Heart left ventricle (tissue), 16 donors: ENCODE measurements around the gene NCOA6. TPM values are rescaled to one million over a fixed set of nuclear protein-coding genes. Genes with fewer than 3 reads are reported as not detected.
A peak's percentile ranks its signal among the peaks of the same experiment; 100 is the strongest.

ENCODE experiments used
- ATAC-seq, 4 donors: fragments of 200-7000 bp; cut with Tn5 transposase; one replicate each; pipeline ENCODE4 v1.9.1; 2020 to 2022; ENCODE audit warnings: moderate library complexity in 4 of 4, mild to moderate bottlenecking in 3 of 4, moderate number of reproducible peaks in 1 of 4
- DNase-seq, 5 donors: peaks; one replicate each; pipeline ENCODE4 v3.0.0-alpha.2; 2020
- H3K27ac ChIP-seq, 12 donors: fragments of 200-600 bp; sonication (generic) in 4 of 12; one replicate each; pipeline versions ENCODE4 v1.5.0 to v1.8.0; 2016 to 2022; ENCODE audit warnings: mild to moderate bottlenecking in 2 of 12
- H3K27me3 ChIP-seq, 9 donors: fragments of 200-600 bp; sonication (generic) in 2 of 9; one replicate each; pipeline versions ENCODE4 v1.5.1 to v1.8.0; 2016 to 2022; ENCODE audit warnings: mild to moderate bottlenecking in 3 of 9
- H3K36me3 ChIP-seq, 9 donors: fragments of 200-600 bp; sonication (generic) in 2 of 9; one replicate each; pipeline versions ENCODE4 v1.5.0 to v1.8.0; 2018 to 2022; ENCODE audit warnings: mild to moderate bottlenecking in 2 of 9
- H3K4me1 ChIP-seq, 12 donors: fragments of 200-600 bp; sonication (generic) in 4 of 12; one replicate each; pipeline versions ENCODE4 v1.5.0 to v1.8.0; 2016 to 2022; ENCODE audit warnings: mild to moderate bottlenecking in 3 of 12
- H3K4me3 ChIP-seq, 12 donors: fragments of 200-600 bp; sonication (generic) in 4 of 12; one replicate each; pipeline versions ENCODE4 v1.5.0 to v1.8.0; 2017 to 2022; ENCODE audit warnings: mild to moderate bottlenecking in 9 of 12, moderate library complexity in 4 of 12
- H3K9me3 ChIP-seq, 12 donors: fragments of 200-600 bp; sonication (generic) in 4 of 12; one replicate each; pipeline versions ENCODE4 v1.5.0 to v1.8.0; 2016 to 2022; ENCODE audit warnings: mild to moderate bottlenecking in 1 of 12
- CTCF ChIP-seq, 12 donors: fragments of 200-600 bp; sonication (generic) in 4 of 12; IDR thresholded peaks; one replicate each; pipeline versions ENCODE4 v1.5.0 to v1.8.0; 2018 to 2022; ENCODE audit warnings: antibody characterized with exemption in 12 of 12, mild to moderate bottlenecking in 5 of 12
- POLR2A ChIP-seq, 2 donors: fragments of 450-650 bp; IDR thresholded peaks; one replicate each; pipeline ENCODE4 v1.6.1; 2017; ENCODE audit warnings: antibody characterized with exemption in 2 of 2, mild to moderate bottlenecking in 2 of 2, moderate library complexity in 2 of 2
- WGBS, 4 donors: extraction: QIAGEN DNeasy Blood & Tissue Kit in 2 of 4; methylation state at CpG; one replicate each; pipeline versions ENCODE4 v1.1.5 to v1.1.7; 2013 to 2018; 5-methylcytosine and 5-hydroxymethylcytosine counted together
- intact Hi-C, 10 donors: fragments of 100-400 bp; cut with DNase I; formaldehyde crosslinking; loops; one replicate each; pipeline versions ENCODE4 v1.11.1 to v1.14.2; 2022
- polyA plus RNA-seq, 2 donors: library from polyadenylated mRNA; stranded (reverse); fragments of 200-250 nt; gene quantifications; one replicate each; pipeline ENCODE4 v1.2.3, GENCODE V29; 2013
- total RNA-seq, 9 donors: library from RNA; depleted of rRNA in 2 of 9; stranded (reverse); fragments of >200 nt in 2 of 9; fragmentation: NEBNext Ultra II Directional in 3 of 9; extraction: Animal tissue kit (Norgen Biotek cat#: 25700) in 3 of 9; gene quantifications; one replicate each; pipeline versions ENCODE4 v1.1.0 to v1.2.4, GENCODE V29; 2016 to 2023
- donor health status: ischemic (EF 13 %, LVEDD 7.1; RV severe dilation, severe dysfunction).
- donor health status: healthy with polysubstance abuse.
- donor health status: DM: no; HTN: yes; CAD: no.
- donor health status: DM: no; HTN: no; CAD: no.
- donor health status: ischemic (EF 25% LVEDD 6.9; RV normal size, moderate dysfunction).
- donor health status: ischemic (EF 25% LVEDD 5.7; RV mildly dilated, moderate dysfunction).
- donor health status: healthy.
- donor health status: DM: yes; HTN: yes; CAD: no.
- donor health status: ischemic (EF 35%, LVEDD 5.7; RV mildly dilated, moderate dysfunction).
- donor health status: nonischemic (EF 11% LVEDD 7.7; RV severe dilation, severe dysfunction).
- donor health status: DM: yes; HTN: yes; CAD: no.
- donor health status: PGD.
- donor health status: ischemic (EF 29% LVEDD 5.4; RV normal size, mild dysfunction).
- donor health status: nonischemic (EF 23%, LVEDD 6.1; RV moderate dilation, normal function).

Gene NCOA6
- total and polyA plus RNA-seq, 11 donors, result 13.0 to 34.0 (median 19.9) TPM

GRCh38 chr20:34710861-34711574 is 114.4 kb downstream of the NCOA6 start:
- 86 to 94% (median 88%) methylated on average over 9 of the region's 9 CpGs for WGBS, 4 donors
- peaks cover 0 to 71% (median 44%) of the 10 kb centered on the region in 12 donors for H3K4me1 ChIP-seq

GRCh38 chr20:34710568-34710839 is 114.9 kb downstream of the NCOA6 start:
- Histone ChIP-seq H3K27ac (peak overlapping the region in 7 of 12 donors; percentile 84 to 99 (median 92)), H3K4me1 (peaks cover 0 to 76% (median 48%) of the 10 kb centered on the region in 12 donors), H3K9me3 (no peaks in the 10 kb centered on the region), H3K4me3 (peak overlapping the region in 8 of 12 donors; percentile 57 to 78 (median 72)), H3K36me3 (peaks cover 0 to 48% (median 33%) of the 10 kb centered on the region in 9 donors), H3K27me3 (no peaks in the 10 kb centered on the region)
- intact Hi-C loops, result no loop called here
- DNase-seq, result no peak
- TF ChIP-seq CTCF (IDR thresholded peaks at IDR 0.05) (no peak), POLR2A (IDR thresholded peaks at IDR 0.05) (no peak)
- no peak for ATAC-seq

More at GRCh38 chr20:34710861-34711574, 114.4 kb downstream of the NCOA6 start:
- intact Hi-C loops, result no loop called here
- Histone ChIP-seq H3K27ac (peak overlapping the region in 4 of 12 donors; percentile 0 to 99 (median 88)), H3K27me3 (no peaks in the 10 kb centered on the region), H3K4me3 (no peak overlapping the region), H3K36me3 (peaks cover 0 to 52% (median 37%) of the 10 kb centered on the region in 9 donors), H3K9me3 (no peaks in the 10 kb centered on the region)
- ATAC-seq, result no peak
- no peak for DNase-seq
- TF ChIP-seq CTCF (IDR thresholded peaks at IDR 0.05), result no peak
- no peak for TF ChIP-seq POLR2A (IDR thresholded peaks at IDR 0.05)

- Histone ChIP-seq H3K27ac (peak overlapping the region; percentile 65 to 99 (median 89)), H3K4me1 (peaks cover 0 to 81% (median 53%) of the 10 kb centered on the region in 12 donors), H3K36me3 (peaks cover 0 to 43% (median 28%) of the 10 kb centered on the region in 9 donors), H3K9me3 (no peaks in the 10 kb centered on the region), H3K27me3 (no peaks in the 10 kb centered on the region), H3K4me3 (peak overlapping the region; percentile 44 to 78 (median 65))
- WGBS, 4 donors, result 6 to 15% (median 10%) methylated on average over 29 to 61 of the region's 61 CpGs
- TF ChIP-seq POLR2A (IDR thresholded peaks at IDR 0.05) (no peak), CTCF (IDR thresholded peaks at IDR 0.05) (peak in 7 of 12 donors; percentile 14 to 50 (median 37))
- intact Hi-C loops, result loop anchor here in 9 of 10 donors (2.0 to 10.0 kb wide), 12 partner anchors 33 to 408 kb away; partner anchors contain the start of genes AHCY (in 2 of the 9), MAP1LC3A (in 1 of the 9) and PIGU (in 1 of the 9)
- ATAC-seq (peak; percentile 1 to 63 (median 56)), DNase-seq (peak; percentile 47 to 82 (median 79))
Measured at GRCh38 chr20:34709831-34710567, 115.5 kb downstream of the NCOA6 start.
